NCI-H146 treated with DMSO at 0.1 percent for 48 hours (cell line): ENCODE results near the gene LDLRAD4.
"Not testable (repeated sequence)": the region's sequence is repeated elsewhere in the genome, so short reads cannot be mapped to it uniquely, and the experiment has no call there.

Experiments
- DNase-seq: peaks from one replicate; lab custom pipeline; 2025; ENCODE audit not compliant: unreplicated experiment; lab: John Stamatoyannopoulos, UW

Gene LDLRAD4

GRCh38 chr18:13641551-13642439, 423.2 kb downstream of the LDLRAD4 start:
- DNase-seq = no peak

GRCh38 chr18:13642440-13642827, 423.9 kb downstream of the LDLRAD4 start:
- DNase-seq = no peak

GRCh38 chr18:13643261-13643751, 424.7 kb downstream of the LDLRAD4 start:
- no peak for DNase-seq

- no peak for DNase-seq
These were observed 426.5 kb downstream of the LDLRAD4 start for GRCh38 chr18:13645093-13645492.

GRCh38 chr18:13646633-13647032, 428.1 kb downstream of the LDLRAD4 start:
- DNase-seq = no peak

- no peak for DNase-seq
These were observed 429.2 kb downstream of the LDLRAD4 start for GRCh38 chr18:13647761-13648160.

GRCh38 chr18:13649397-13650390, 431.1 kb downstream of the LDLRAD4 start:
- no peak for DNase-seq

- no peak for DNase-seq
These were observed 435.3 kb downstream of the LDLRAD4 start for GRCh38 chr18:13653746-13654433.

- no peak for DNase-seq
These were observed 439.4 kb downstream of the LDLRAD4 start for GRCh38 chr18:13657974-13658373.

- no peak for DNase-seq
These were observed 440.1 kb downstream of the LDLRAD4 start for GRCh38 chr18:13658436-13659204.

GRCh38 chr18:13660510-13660909, 441.9 kb downstream of the LDLRAD4 start:
- no peak for DNase-seq

GRCh38 chr18:13661051-13661778, 442.7 kb downstream of the LDLRAD4 start:
- no peak for DNase-seq

GRCh38 chr18:13661779-13662256, 443.3 kb downstream of the LDLRAD4 start:
- DNase-seq = no peak

- no peak for DNase-seq
These were observed 454.1 kb downstream of the LDLRAD4 start for GRCh38 chr18:13672657-13673056.

GRCh38 chr18:13676471-13676870, 457.9 kb downstream of the LDLRAD4 start:
- no peak for DNase-seq

GRCh38 chr18:13677350-13677749, 458.8 kb downstream of the LDLRAD4 start:
- not testable (repeated sequence) for DNase-seq

- no peak for DNase-seq
These were observed 462.1 kb downstream of the LDLRAD4 start for GRCh38 chr18:13680612-13681011.

- DNase-seq = no peak
These were observed 463.1 kb downstream of the LDLRAD4 start for GRCh38 chr18:13681701-13682100.

GRCh38 chr18:13684546-13684945, 466.0 kb downstream of the LDLRAD4 start:
- DNase-seq = no peak
